ENCODE results near the gene BLMH.
A peak's percentile ranks its signal among the peaks of the same experiment; 100 is the strongest.

Gene BLMH

GRCh38 chr17:30291543-30292285, at the start of gene BLMH:
Gene BLMH (minus strand): TSS chr17:30291944. CDS start chr17:30291819, 125 bp downstream.
- DNase-seq: peak; percentile 79

GRCh38 chr17:30340801-30341356, 49.1 kb upstream of the BLMH start:
- DNase-seq: no peak

- DNase-seq: no peak
Observed at GRCh38 chr17:30339086-30339485, 47.3 kb upstream of the BLMH start.

GRCh38 chr17:30337393-30337999, 45.8 kb upstream of the BLMH start:
- no peak for DNase-seq

GRCh38 chr17:30336369-30337171, 44.8 kb upstream of the BLMH start:
- DNase-seq: peak; percentile 45

GRCh38 chr17:30334421-30334820, 42.7 kb upstream of the BLMH start:
- DNase-seq: no peak

GRCh38 chr17:30333503-30334360, 42.0 kb upstream of the BLMH start, which contains the start of gene TMIGD1:
Gene TMIGD1 (minus strand): TSS chr17:30334057. CDS start chr17:30332133, 1,924 bp downstream.
- DNase-seq: no peak

GRCh38 chr17:30332057-30332542, 40.4 kb upstream of the BLMH start:
- peak; percentile 69 for DNase-seq

GRCh38 chr17:30326809-30327208, 35.1 kb upstream of the BLMH start:
- no peak for DNase-seq

- DNase-seq: no peak
Observed at GRCh38 chr17:30324723-30325122, 33.0 kb upstream of the BLMH start.

- DNase-seq: peak; percentile 55
Observed at GRCh38 chr17:30323895-30324319, 32.2 kb upstream of the BLMH start.

- peak; percentile 8 for DNase-seq
Observed at GRCh38 chr17:30323262-30323894, 31.6 kb upstream of the BLMH start.

GRCh38 chr17:30321314-30321713, 29.6 kb upstream of the BLMH start:
- DNase-seq: no peak

- DNase-seq: no peak
Observed at GRCh38 chr17:30318155-30318554, 26.4 kb upstream of the BLMH start.

- DNase-seq: no peak
Observed at GRCh38 chr17:30316736-30317135, 25.0 kb upstream of the BLMH start.

- DNase-seq: no peak
Observed at GRCh38 chr17:30315106-30315505, 23.4 kb upstream of the BLMH start.

GRCh38 chr17:30314474-30314873, 22.7 kb upstream of the BLMH start:
- DNase-seq: no peak

GRCh38 chr17:30312226-30312625, 20.5 kb upstream of the BLMH start:
- DNase-seq: no peak

GRCh38 chr17:30310562-30310961, 18.8 kb upstream of the BLMH start:
- DNase-seq: no peak

- DNase-seq: no peak
Observed at GRCh38 chr17:30309591-30309990, 17.8 kb upstream of the BLMH start.

GRCh38 chr17:30308406-30308805, 16.7 kb upstream of the BLMH start:
- DNase-seq: no peak

- no peak for DNase-seq
Observed at GRCh38 chr17:30304778-30305177, 13.0 kb upstream of the BLMH start.

Data from stimulated activated CD4-positive, alpha-beta T cell treated with anti-CD3 and anti-CD28 coated beads, Interleukin-1b, Interleukin-23, amount 100 ng/mL, for 48 hours (primary cell).